B cell (primary cell): ENCODE measurements around the gene CD40. TPM values are rescaled to one million over a fixed set of nuclear protein-coding genes. Genes with fewer than 3 reads are reported as not detected.

ENCODE experiments used
- ATAC-seq: fragments of 200-7000 bp; cut with Tn5 transposase; one replicate; pipeline ENCODE4 v1.10.0; 2021; ENCODE audit warnings: low read depth, mild to moderate bottlenecking, moderate number of reproducible peaks, moderate library complexity
- CTCF ChIA-PET: fragments of 350-600 bp; sonication (Branson Sonifier 250); formaldehyde crosslinking; loops from one replicate; lab custom pipeline; 2021; ENCODE audit warnings: antibody characterized with exemption, inconsistent platforms; lab: Charles Lee
- POLR2A ChIA-PET: fragments of 350-600 bp; sonication (Branson Sonifier 250); formaldehyde crosslinking; loops from one replicate; lab custom pipeline; 2021; ENCODE audit warnings: antibody characterized with exemption; lab: Charles Lee
- DNase-seq: peaks from one replicate; pipeline ENCODE4 v3.0.0; 2013
- H2AFZ ChIP-seq: 2 replicates; pipeline ENCODE4 v1.6.1; 2012; ENCODE audit warnings: mild to moderate bottlenecking, low read depth, low read length; ENCODE audit not compliant: insufficient read depth, poor library complexity, severe bottlenecking
- H3K27ac ChIP-seq, 2 donors: 1 replicate in 1 of 2; 2 replicates in 1 of 2; pipeline ENCODE4 v1.5.1; 2012 to 2013; ENCODE audit warnings: low read length in 2 of 2, mild to moderate bottlenecking in 2 of 2, moderate library complexity in 1 of 2
- H3K27me3 ChIP-seq, 4 experiments: fragments of 200-600 bp in 1 of 4; sonication (generic) in 1 of 4; replicated peaks in 1 of 4; 1 replicate in 2 of 4; 2 replicates in 2 of 4; pipeline versions ENCODE4 v1.6.1 to v1.7.0; 2013 to 2016; ENCODE audit warnings: low read length in 3 of 4, mild to moderate bottlenecking in 2 of 4, mixed read lengths in 1 of 4, moderate library complexity in 1 of 4; ENCODE audit not compliant: insufficient read depth in 4 of 4, control insufficient read depth in 3 of 4; ENCODE audit errors: control extremely low read depth in 1 of 4
- H3K36me3 ChIP-seq, 2 experiments: replicated peaks in 1 of 2; 1 replicate in 1 of 2; 2 replicates in 1 of 2; pipeline versions ENCODE4 v1.6.1 to v1.7.1; 2013; ENCODE audit warnings: low read length in 1 of 2; ENCODE audit not compliant: insufficient read depth in 2 of 2, control insufficient read depth in 1 of 2; ENCODE audit errors: control extremely low read depth in 1 of 2, extremely low read depth in 1 of 2
- H3K4me1 ChIP-seq, 2 donors: fragments of 200-600 bp in 1 of 2; sonication (generic) in 1 of 2; 1 replicate in 1 of 2; 2 replicates in 1 of 2; pipeline versions ENCODE4 v1.5.1 to v1.6.1; 2013 to 2017; ENCODE audit warnings: low read length in 2 of 2; ENCODE audit not compliant: control insufficient read depth in 2 of 2, insufficient read depth in 2 of 2
- H3K4me2 ChIP-seq: replicated peaks from 2 replicates; pipeline ENCODE3; 2012; ENCODE audit warnings: mild to moderate bottlenecking, low read depth, low read length; ENCODE audit not compliant: poor library complexity, severe bottlenecking
- H3K4me3 ChIP-seq, 5 experiments: fragments of 200-600 bp in 1 of 5; sonication (generic) in 1 of 5; 1 replicate in 3 of 5; 2 replicates in 2 of 5; pipeline versions ENCODE4 v1.5.1 to v1.7.0; 2011 to 2016; ENCODE audit warnings: low read length in 4 of 5, mild to moderate bottlenecking in 4 of 5, low read depth in 2 of 5, control low read depth in 1 of 5, moderate library complexity in 1 of 5; ENCODE audit not compliant: insufficient read depth in 1 of 5; ENCODE audit errors: control extremely low read depth in 1 of 5, extremely low read depth in 1 of 5
- H3K79me2 ChIP-seq: fragments of 200-600 bp; sonication (generic); one replicate; pipeline ENCODE4 v1.6.0; 2016; ENCODE audit warnings: low read length; ENCODE audit not compliant: control insufficient read depth, insufficient read depth
- H3K9ac ChIP-seq: fragments of 200-600 bp; sonication (generic); 2 replicates; pipeline ENCODE4 v1.6.1; 2017; ENCODE audit warnings: mild to moderate bottlenecking, low read length, moderate library complexity
- H3K9me3 ChIP-seq, 3 donors: one replicate each; pipeline versions ENCODE4 v1.6.1 to v1.7.1; 2013; ENCODE audit warnings: low read length in 2 of 3; ENCODE audit not compliant: control insufficient read depth in 2 of 3, insufficient read depth in 1 of 3; ENCODE audit errors: control extremely low read depth in 1 of 3
- H4K20me1 ChIP-seq: 2 replicates; pipeline ENCODE4 v1.6.0; 2012; ENCODE audit warnings: mild to moderate bottlenecking, low read length; ENCODE audit not compliant: insufficient read depth, control insufficient read depth, poor library complexity, severe bottlenecking
- H3K27ac Mint-ChIP-seq: one replicate; pipeline ENCODE4 v1.8.0; 2021; ENCODE audit warnings: mixed read lengths
- H3K27me3 Mint-ChIP-seq: one replicate; pipeline ENCODE4 v1.8.0; 2021; ENCODE audit warnings: mixed read lengths
- H3K4me1 Mint-ChIP-seq: one replicate; pipeline ENCODE4 v1.8.0; 2021; ENCODE audit warnings: mixed read lengths
- H3K4me3 Mint-ChIP-seq: one replicate; pipeline ENCODE4 v1.8.0; 2021; ENCODE audit warnings: mixed read lengths
- H3K9me3 Mint-ChIP-seq: one replicate; pipeline ENCODE4 v1.8.0; 2022; ENCODE audit warnings: mixed read lengths; ENCODE audit not compliant: insufficient read depth
- CTCF ChIP-seq: fragments of 200-600 bp; IDR thresholded peaks from one replicate; pipeline ENCODE4 v1.8.0; 2022; ENCODE audit warnings: antibody characterized with exemption, mild to moderate bottlenecking
- EZH2 ChIP-seq: IDR thresholded peaks from 2 replicates; pipeline ENCODE4 v1.6.1; 2012; ENCODE audit warnings: borderline replicate concordance, low read depth, mild to moderate bottlenecking, moderate library complexity, low read length; ENCODE audit not compliant: insufficient read depth, poor library complexity, severe bottlenecking
- WGBS: methylation state at CpG from one replicate; pipeline ENCODE4 v1.1.5; 2013; ENCODE audit warnings: missing lambda C conversion rate; ENCODE audit not compliant: insufficient coverage; 5-methylcytosine and 5-hydroxymethylcytosine counted together
- intact Hi-C: fragments of 100-400 bp; cut with micrococcal nuclease; formaldehyde crosslinking; loops from one replicate; pipeline ENCODE4 v1.10.0; 2022
- polyA plus RNA-seq: library from polyadenylated mRNA; depleted of rRNA; stranded (reverse); fragments of >200 nt; gene quantifications from 2 replicates; pipeline ENCODE4 v1.2.3, GENCODE V29; 2012
- total RNA-seq, 2 donors: library from RNA; stranded (reverse); fragments of 120-200 nt in 1 of 2; gene quantifications; 1 replicate in 1 of 2; 2 replicates in 1 of 2; pipeline versions ENCODE4 v1.2.3 to v1.2.4, GENCODE V29; 2013 to 2022

Gene CD40
- total and polyA plus RNA-seq, 2 donors (not counting 1 experiment from before 2014, with no cell fraction given), result 210 to 215 TPM

- H3K27ac Mint-ChIP-seq, result no peak overlapping the region
- H3K4me2 ChIP-seq, result no peak overlapping the region
- no peaks in the 10 kb centered on the region for H3K27me3 Mint-ChIP-seq
- TF ChIP-seq CTCF (no peak), EZH2 (no peak)
- H3K36me3 ChIP-seq, result peaks cover 4 to 62% of the 10 kb centered on the region in 2 experiments
- no peaks in the 10 kb centered on the region for H3K4me1 ChIP-seq
- no peak overlapping the region for H3K4me3 ChIP-seq
- ATAC-seq (no peak), DNase-seq (no peak)
- no peaks in the 10 kb centered on the region for H3K9me3 ChIP-seq
- peaks cover 24% of the 10 kb centered on the region for H3K4me1 Mint-ChIP-seq
- no peak overlapping the region for H2AFZ ChIP-seq
- H4K20me1 ChIP-seq, result peaks cover 94% of the 10 kb centered on the region
- no peaks in the 10 kb centered on the region for H3K9me3 Mint-ChIP-seq
- 100% methylated on average over 2 of the region's 8 CpGs for WGBS
- intact Hi-C loops, result no loop called here
- POLR2A ChIA-PET, result no interaction called here
- H3K27me3 ChIP-seq, result no peaks in the 10 kb centered on the region
- no peak overlapping the region for H3K4me3 Mint-ChIP-seq
- H3K27ac ChIP-seq, result no peak overlapping the region
- H3K9ac ChIP-seq, result no peak overlapping the region
- CTCF ChIA-PET, result interaction anchor here (0.5 to 1.0 kb wide), 2 partner anchors 49 to 51 kb away, joined by 3 read pairs; no protein-coding TSS in a partner anchor
- H3K79me2 ChIP-seq, result peaks cover 62% of the 10 kb centered on the region
These were observed 40.3 kb upstream of the CD40 start for GRCh38 chr20:46077642-46078305.

- 97% methylated on average over 5 of the region's 7 CpGs for WGBS
- Mint-ChIP-seq H3K27ac (no peak overlapping the region), H3K4me3 (no peak overlapping the region), H3K9me3 (no peaks in the 10 kb centered on the region), H3K4me1 (peaks cover 34% of the 10 kb centered on the region), H3K27me3 (no peaks in the 10 kb centered on the region)
- Histone ChIP-seq H3K9ac (no peak overlapping the region), H3K27me3 (no peaks in the 10 kb centered on the region), H3K79me2 (peaks cover 67% of the 10 kb centered on the region), H3K4me3 (no peak overlapping the region), H3K4me2 (no peak overlapping the region), H3K9me3 (no peaks in the 10 kb centered on the region), H2AFZ (no peak overlapping the region), H3K36me3 (peaks cover 4 to 50% of the 10 kb centered on the region in 2 experiments), H3K4me1 (peaks cover 0 to 7% of the 10 kb centered on the region in 2 donors), H4K20me1 (peaks cover 94% of the 10 kb centered on the region), H3K27ac (no peak overlapping the region)
- ChIA-PET POLR2A (no interaction called here), CTCF (interaction anchor here (1.7 kb wide), 1 partner anchor 9 kb away, joined by 7 read pairs; no protein-coding TSS in a partner anchor)
- DNase-seq, result no peak
- TF ChIP-seq CTCF, result no peak
- no peak for TF ChIP-seq EZH2
- no peak for ATAC-seq
- intact Hi-C loops, result no loop called here
These were observed 39.2 kb upstream of the CD40 start for GRCh38 chr20:46078954-46079353.
